Measurements from ENCODE around the gene ITGB1.

ITGB1 gene

DNA sequence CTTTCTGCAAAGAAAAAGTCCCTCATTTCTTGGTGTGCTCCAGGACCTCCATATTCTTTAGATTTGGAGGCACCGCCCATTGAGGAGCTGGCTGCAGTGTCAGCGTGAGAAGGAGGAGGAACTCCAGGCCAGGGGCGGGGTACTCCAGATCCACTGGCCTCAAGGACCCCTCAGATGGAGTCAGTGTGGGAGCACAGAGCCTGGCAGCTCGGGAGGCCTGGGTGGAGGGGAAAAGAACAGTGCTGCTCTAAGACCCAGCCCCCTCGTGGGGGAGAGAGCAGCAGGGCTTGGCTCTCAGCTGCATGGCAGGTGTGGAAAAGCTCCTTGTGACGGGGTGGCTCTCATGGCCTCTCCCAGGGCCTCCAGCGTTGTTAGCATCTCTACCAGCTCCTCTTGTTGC, 70.5 kb downstream of the ITGB1 start:
- CTCF ChIA-PET = interaction anchor here (1.6 kb wide), 1 partner anchor 122 kb away, joined by 6 read pairs; no protein-coding TSS in a partner anchor
- TF ChIP-seq, protein P1, sequence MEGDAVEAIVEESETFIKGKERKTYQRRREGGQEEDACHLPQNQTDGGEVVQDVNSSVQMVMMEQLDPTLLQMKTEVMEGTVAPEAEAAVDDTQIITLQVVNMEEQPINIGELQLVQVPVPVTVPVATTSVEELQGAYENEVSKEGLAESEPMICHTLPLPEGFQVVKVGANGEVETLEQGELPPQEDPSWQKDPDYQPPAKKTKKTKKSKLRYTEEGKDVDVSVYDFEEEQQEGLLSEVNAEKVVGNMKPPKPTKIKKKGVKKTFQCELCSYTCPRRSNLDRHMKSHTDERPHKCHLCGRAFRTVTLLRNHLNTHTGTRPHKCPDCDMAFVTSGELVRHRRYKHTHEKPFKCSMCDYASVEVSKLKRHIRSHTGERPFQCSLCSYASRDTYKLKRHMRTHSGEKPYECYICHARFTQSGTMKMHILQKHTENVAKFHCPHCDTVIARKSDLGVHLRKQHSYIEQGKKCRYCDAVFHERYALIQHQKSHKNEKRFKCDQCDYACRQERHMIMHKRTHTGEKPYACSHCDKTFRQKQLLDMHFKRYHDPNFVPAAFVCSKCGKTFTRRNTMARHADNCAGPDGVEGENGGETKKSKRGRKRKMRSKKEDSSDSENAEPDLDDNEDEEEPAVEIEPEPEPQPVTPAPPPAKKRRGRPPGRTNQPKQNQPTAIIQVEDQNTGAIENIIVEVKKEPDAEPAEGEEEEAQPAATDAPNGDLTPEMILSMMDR (IDR thresholded peaks at IDR 0.05; ENCODE audit: insufficient read depth, low read length, missing control alignments) = no peak
- no peak overlapping the region for H3K4me3 ChIP-seq (ENCODE audit: low read depth, low read length)
- POLR2A ChIA-PET = no interaction called here
- no peak for DNase-seq (ENCODE audit: low read depth, low spot score)

DNA sequence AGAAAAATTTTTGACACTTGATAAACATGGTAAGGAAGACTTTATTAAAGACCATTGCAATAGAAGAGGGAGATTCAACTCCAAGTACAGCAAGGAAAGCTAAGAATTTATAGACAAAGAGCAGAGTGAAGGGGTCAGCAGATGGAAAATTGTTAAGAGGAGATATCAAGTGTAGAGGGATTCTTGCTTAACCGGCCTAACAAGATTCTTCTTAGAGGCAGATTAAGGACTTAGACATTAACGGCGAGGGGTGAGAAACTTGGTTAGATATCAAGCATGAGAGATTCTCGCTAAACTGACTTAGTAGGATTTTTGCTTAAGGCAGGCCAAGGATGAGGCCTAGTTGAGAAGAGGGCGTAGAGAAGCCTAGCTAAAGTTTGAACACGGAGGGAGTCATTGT, 76.0 kb downstream of the ITGB1 start:
- no peak for DNase-seq (ENCODE audit: low read depth, low spot score)
- ChIA-PET POLR2A (no interaction called here), CTCF (no interaction called here)

DNA sequence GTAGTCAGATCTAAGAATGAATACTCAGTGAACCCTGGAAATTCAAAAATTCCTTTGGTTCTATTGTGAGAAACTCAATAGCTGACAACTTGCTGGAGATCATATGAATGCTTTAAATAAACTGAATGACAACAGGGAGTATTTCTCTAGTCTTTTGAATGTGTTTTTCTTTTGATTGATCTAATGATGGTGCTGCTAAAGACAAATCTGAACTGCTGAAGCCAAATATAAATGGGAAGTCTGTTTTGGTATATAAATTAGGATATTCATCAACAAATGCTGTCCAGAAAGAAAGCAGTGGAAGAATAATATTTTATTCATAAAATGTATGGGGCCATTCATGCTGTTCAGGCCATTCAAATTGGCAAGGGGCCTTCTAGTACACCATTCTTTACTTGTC, 79.4 kb downstream of the ITGB1 start:
- CTCF ChIA-PET = no interaction called here

More for the DNA sequence above, 76.0 kb downstream of the ITGB1 start:
- TF ChIP-seq, protein P1 (IDR thresholded peaks at IDR 0.05; ENCODE audit: insufficient read depth, low read length, missing control alignments) = no peak
- no peak overlapping the region for H3K4me3 ChIP-seq (ENCODE audit: low read depth, low read length)

DNA sequence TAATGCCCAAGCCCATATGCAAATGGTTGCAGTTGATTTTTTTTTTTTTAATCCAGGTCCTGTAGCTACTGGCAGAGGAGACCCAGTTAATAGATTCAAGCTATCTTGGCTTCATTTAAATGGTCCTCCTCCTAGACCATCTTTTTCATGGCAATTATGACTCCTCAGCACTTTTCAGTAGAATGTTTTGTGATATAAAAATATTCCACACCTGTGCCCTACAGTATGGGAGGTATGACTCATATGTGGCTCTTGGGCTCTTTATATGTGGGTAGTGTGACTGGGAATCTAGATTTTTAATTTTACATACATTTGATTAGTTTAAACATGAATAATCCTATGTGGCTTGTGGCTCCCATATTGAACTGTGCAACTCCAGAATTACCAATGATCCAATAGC, 80.1 kb downstream of the ITGB1 start:
- DNase-seq (ENCODE audit: low read depth, low spot score) = no peak
- ChIA-PET POLR2A (no interaction called here), CTCF (no interaction called here)
- no peak overlapping the region for H3K4me3 ChIP-seq (ENCODE audit: low read depth, low read length)
- TF ChIP-seq, protein P1 (IDR thresholded peaks at IDR 0.05; ENCODE audit: insufficient read depth, low read length, missing control alignments) = no peak

More for the DNA sequence above, 79.4 kb downstream of the ITGB1 start:
- POLR2A ChIA-PET = no interaction called here
- H3K4me3 ChIP-seq (ENCODE audit: low read depth, low read length) = no peak overlapping the region
- no peak for DNase-seq (ENCODE audit: low read depth, low spot score)
- TF ChIP-seq, protein P1 (IDR thresholded peaks at IDR 0.05; ENCODE audit: insufficient read depth, low read length, missing control alignments) = no peak

DNA sequence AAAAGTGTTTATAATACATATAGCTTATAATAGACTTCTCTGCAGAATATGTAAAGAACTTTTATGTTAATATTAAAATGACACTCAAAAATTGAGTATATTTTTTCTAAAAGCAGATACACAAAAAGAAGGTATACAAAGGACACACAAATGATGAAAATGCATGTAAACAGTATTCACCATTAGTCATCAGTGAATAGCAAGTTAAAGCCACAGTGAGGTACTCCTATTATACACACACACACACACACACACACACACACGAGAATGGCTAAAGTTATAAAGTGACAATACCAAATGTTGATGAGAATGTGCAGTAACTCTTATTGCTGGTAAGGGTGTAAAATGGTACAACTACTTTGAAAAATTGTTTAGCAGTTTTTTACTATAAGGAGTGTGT, 92.9 kb downstream of the ITGB1 start:
- ChIA-PET CTCF (no interaction called here), POLR2A (no interaction called here)
- no peak for DNase-seq (ENCODE audit: low read depth, low spot score)
- H3K4me3 ChIP-seq (ENCODE audit: low read depth, low read length) = no peak overlapping the region
- TF ChIP-seq, protein P1 (IDR thresholded peaks at IDR 0.05; ENCODE audit: insufficient read depth, low read length, missing control alignments) = no peak

DNA sequence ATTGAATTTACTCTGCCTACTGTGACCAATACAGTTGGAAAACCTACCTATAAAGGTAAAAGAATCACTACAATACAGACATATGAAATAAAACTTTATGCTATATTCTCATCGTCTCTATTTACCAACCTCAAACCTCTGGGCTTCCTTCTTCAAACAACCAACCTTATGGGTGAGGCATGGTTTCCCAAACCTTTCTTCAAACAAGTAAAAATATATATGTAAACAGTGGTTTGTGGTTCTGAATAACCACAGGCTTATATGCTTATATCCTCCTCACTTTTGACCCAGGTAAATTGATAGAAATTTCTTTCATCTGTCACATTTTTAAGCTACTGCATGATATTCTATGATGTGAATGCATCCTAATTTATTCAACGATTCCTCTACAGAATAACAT, 103.6 kb downstream of the ITGB1 start:
- no peak for DNase-seq (ENCODE audit: low read depth, low spot score)
- CTCF ChIA-PET = no interaction called here
- H3K4me3 ChIP-seq (ENCODE audit: low read depth, low read length) = no peak overlapping the region
- POLR2A ChIA-PET = no interaction called here
- TF ChIP-seq, protein P1 (IDR thresholded peaks at IDR 0.05; ENCODE audit: insufficient read depth, low read length, missing control alignments) = no peak

Data from AG04449 (cell line).